Hematopoietic multipotent progenitor cell treated with erythropoietin and hydrocortisone succinate and interleukin-3 and kit ligand, for 8 days (in vitro differentiated cells): ENCODE results near the gene CACNA2D2.

Source experiments
- DNase-seq: peaks from one replicate; pipeline ENCODE4 v3.0.0-alpha.2; 2015

CACNA2D2 gene

DNA sequence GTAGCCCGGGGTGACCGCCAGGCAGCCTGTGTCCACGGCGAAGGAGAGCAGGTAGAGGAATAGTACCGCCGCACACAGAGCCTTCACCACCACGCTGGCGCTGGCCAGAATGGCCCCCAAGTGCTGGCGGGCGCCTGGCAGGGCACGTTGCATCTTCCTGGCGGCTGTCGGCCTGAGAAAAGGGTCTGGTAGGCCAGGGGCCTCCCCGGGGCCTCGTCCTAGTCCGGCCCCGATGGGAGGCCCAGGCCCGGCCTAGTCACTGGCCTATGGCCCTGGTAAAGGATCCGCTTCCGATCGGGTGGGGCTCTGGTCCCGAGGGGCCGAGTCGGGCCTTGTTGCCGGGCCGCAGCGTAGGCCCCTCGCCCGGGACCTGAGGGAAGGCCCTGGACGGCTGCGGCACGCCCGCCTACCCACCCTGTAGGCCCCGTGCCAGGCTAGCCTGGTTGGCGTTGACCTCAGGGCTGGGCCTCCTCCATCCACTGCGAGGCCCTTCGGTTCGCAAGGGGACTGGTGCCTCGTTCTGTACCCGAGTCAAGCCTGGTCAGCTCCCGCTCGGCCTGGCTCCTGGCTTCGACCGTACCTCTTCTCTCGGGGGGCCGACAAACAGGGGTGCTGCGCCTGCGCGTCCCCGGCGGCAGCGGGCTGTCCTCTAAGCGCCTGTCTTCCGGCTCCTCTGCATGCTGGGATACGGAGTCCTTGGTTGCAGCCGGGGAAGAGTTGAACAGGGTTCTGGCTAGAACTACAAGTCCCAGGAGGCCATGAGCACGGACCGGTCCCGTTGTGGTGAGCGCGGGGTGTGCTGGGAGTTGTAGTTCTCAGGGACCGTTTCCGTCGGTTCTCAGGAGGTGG is 144.3 kb downstream of the CACNA2D2 start, which contains the start of gene TMEM115:
Gene TMEM115 (minus strand): TSS at position 611 of the 849 bp plus-strand sequence. CDS start 458 bp downstream, at position 153.
- peak; percentile 99 for DNase-seq

DNA sequence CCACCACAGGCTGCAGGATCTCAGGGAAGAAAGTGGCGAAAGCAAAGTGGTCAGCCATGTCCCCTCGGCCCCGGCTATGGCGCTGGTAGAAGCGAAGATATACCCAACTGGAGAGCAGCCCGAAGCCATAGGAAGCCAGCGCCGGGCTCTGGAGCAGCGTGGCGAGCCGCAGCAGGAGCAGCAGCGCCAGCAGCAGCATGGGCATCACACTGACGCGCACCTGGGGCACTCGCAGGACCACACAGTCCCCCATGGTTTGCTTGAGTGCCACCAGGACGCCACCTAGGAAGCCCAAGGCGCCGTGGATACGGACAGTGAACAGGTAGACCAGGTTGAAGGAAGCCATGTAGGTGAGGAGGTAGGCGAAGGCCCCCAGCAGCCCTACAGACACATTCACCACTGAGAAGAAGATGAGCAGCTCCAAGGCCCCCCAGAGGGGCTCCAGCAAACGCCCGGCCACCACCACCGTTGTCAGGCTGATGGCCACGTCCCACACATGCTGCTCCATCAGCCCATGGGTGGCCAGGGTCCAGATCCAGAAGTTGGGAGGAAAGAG is 145.0 kb downstream of the CACNA2D2 start:
- DNase-seq: no peak

DNA sequence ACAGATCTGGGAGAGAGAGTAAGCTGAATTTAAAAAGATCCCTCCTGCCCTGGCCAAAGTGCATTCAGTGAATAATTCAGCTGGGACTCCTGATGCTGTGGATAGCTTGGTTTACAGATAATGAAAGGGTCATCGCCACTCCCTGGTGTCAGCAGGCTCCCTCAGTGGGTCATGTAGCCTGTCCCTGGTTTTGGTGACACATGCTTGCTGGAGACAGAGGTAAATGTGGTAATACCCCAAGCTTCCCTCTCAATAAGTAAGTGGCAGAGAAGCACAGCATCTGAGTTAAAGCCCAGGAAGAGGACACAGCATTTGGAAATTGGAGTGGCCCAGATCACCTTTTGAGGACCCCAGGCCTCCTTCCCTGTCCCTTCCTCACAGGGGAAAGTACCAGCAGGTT is 146.0 kb downstream of the CACNA2D2 start:
- no peak for DNase-seq

DNA sequence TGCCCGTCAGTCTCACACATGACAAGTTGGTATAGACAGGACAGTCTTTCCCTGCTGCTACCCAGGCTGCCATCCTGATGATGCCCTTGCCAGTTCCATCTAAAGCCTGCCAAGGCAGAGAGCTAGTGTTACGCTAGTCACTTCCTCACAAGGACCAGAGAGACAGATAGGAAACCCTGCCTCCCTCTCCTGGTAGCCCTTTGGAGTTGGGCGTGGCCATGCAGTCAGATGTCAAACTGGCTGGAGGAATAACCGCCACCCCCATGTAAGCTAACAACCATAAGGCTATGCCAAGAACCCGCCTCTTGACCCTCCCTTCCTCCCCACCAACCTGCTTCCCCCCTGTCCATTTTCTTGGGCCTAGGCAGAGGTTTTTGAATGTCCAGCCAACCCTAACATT is 146.9 kb downstream of the CACNA2D2 start:
- DNase-seq: peak; percentile 88

DNA sequence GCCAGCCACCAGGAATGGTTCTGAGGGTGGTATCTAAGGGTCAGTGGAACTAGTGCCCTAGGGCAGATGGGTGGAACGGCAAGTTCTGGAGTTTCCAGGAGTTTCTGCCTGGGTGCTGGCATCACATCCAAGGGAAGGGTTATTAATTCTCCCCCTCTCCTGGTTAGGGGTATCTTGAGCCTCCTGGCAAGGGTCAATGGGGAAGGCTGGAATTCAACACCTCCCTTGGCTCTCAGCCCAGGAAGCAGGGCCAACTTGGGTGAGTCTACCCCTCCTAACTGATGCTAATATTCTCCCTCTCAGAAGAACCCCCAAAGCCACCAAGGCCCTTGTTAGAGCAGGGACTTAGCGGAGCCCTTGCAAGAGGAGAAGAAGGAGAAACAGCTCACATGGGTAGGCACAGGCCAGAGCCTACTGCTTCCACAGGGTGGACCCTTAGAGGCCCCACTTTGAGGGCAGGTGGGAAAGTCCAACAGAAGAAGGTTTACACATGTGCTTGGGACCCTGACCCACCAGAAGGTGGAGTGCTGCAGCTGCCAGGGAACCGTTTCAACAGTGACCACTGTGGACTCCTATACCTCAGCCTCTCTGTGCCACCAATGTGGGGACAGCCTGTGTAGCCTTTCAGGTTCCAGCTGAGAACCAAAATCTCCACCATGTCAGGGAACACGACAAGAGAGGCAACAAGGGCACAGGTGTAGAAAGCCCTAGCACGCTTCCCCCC is 147.4 kb downstream of the CACNA2D2 start:
- no peak for DNase-seq

DNA sequence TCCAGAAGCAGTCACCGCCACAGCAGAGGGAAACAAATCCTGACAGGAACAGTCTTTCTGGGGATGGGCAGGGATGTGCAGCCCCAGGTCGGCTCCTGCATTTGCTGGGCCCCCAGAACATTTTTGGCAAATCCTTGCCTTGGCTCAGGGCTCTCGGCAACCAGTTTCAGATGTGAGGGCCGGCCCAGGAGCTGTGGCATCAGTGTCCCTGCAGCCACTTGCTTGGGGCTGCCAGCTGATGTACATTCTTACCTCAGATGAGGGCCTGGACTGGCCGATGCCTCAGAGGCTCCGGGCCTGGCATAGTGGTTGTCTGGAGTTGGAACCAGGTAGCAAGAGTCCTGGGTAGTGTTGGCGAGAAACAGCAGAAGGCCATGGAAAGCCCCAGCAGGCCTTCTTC is 148.6 kb downstream of the CACNA2D2 start:
- no peak for DNase-seq

DNA sequence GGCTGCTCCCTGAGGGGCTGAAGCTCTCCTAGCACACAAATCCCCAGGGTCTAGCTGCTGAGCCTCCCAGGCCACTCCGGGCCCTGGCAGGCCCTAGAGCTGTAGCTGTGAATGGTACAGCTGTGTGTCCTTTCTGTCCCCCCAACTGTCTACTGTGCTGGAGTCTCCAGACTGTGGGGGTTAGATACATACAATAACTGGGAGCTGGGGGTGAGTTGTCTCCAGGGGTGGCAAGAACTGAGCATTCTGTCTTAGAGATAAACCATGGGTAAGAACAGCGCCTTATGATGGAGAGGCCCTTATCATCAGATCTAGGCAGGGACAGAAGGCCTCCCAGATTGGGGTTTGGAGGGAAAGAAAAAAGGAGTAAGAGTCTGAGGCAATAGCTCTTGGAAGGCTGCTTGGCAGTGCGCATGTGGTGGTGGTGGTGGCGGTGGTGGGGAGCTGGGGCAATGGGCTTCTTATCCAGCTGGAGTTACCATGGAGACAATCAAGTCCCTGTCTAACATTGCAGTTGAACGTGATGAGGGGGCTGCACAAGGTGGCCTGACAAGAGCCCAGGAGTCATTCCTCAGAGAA is 149.2 kb downstream of the CACNA2D2 start:
- DNase-seq: peak; percentile 84

DNA sequence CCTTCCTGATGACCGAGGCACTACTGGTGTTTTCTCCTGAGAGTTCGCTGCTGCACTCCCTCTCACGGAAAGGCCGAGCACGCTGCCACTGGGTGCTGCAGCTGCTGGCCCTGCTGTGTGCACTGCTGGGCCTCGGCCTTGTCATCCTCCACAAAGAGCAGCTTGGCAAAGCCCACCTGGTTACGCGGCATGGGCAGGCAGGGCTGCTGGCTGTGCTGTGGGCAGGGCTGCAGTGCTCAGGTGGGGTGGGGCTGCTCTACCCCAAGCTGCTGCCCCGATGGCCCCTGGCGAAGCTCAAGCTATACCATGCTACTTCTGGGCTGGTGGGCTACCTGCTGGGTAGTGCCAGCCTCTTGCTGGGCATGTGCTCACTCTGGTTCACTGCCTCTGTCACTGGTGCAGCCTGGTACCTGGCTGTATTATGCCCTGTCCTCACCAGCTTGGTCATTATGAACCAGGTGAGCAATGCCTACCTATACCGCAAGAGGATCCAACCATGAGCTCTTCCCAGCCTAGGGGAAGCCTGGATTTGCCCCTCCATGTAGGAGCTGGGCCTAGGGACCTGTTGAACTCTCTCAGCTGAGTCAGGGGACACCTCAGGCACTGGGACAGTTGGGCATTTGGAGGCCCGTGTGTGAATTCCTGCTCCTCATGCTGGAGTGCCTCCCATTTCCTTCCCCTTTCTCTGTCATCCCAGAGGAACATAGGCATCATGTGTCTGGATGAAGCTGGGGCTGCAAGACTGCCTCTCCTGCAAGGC is 150.0 kb downstream of the CACNA2D2 start:
- no peak for DNase-seq

DNA sequence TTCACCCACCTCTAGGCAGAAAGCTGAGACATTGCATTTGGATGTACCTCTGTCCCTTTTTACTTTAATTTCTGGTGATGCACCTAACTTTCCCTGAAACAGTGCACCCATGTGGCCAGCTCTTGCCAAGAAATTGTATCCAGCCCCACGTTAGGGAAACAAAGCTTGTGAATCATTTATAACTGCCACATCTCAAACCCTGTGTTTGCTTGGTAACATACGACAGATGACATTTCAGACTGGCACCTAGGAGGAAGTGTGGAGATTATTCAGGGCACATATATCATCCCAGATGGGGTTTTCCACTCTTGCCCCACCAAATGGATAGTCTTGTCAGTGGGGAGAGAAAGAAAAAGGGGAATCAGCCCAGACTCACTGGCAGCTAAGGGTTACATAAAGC is 150.7 kb downstream of the CACNA2D2 start:
- peak; percentile 69 for DNase-seq

DNA sequence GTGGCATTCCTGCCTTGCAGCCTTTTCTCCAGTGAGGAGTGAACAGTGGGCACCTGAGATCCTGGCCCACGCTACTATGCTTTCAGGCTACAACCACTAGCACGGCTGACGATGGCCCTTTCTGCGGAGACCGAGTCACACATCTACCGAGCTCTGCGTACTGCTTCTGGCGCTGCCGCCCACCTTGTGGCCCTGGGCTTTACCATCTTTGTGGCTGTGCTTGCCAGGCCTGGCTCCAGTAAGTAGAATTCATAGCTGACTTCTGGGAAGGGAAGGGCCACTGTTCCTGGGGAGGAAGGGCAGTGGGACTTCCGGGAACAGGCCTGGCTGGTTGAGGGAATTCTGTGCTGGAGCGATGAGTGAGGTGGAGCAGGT is 152.1 kb downstream of the CACNA2D2 start:
- DNase-seq: no peak

DNA sequence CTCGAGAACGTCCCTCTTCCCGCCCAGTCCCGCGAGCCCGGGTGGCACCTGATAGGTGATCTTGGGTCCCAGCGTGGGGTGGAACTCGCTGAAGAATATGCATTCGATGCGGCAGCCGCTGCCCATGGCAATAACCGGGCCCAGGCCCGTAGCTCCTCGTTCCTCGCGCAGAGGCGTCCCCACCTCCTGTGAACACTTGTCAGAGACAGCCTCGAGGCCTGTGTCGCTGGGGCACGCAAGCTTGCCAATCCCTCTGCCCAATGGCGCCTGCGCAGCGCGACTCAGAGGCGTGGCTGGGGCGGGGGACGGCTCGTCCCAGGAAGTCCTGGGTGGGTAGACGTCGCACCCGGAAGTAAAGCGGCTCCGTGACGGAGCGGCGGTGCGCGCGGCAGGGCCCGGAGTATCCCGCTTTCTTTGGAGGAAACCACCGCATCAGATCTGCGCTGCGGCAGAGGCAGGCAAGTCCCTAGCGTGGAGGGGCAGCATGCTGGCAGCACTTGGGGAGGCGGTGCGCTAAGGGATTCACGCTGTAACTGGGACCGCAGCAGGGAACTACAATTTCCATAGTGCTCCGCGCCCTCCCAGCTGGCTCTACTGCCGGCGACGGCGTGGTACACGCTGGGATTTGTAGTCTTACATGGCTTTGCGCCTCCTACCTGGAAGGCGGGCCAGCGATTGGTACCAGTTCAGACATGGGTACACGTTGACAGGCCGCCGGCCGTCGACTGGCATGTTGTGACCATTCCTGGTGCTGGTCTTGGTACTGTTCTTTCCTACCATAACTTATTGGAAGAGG is 152.7 kb downstream of the CACNA2D2 start, which contains the start of the genes CYB561D2 and NPRL2:
Gene CYB561D2 (plus strand): TSS at position 336 of the 796 bp plus-strand sequence. CDS start 572 bp downstream, outside the sequence.
Gene NPRL2 (minus strand): TSS at position 249 of the 796 bp plus-strand sequence. CDS start 123 bp downstream, at position 126.
- peak; percentile 97 for DNase-seq

DNA sequence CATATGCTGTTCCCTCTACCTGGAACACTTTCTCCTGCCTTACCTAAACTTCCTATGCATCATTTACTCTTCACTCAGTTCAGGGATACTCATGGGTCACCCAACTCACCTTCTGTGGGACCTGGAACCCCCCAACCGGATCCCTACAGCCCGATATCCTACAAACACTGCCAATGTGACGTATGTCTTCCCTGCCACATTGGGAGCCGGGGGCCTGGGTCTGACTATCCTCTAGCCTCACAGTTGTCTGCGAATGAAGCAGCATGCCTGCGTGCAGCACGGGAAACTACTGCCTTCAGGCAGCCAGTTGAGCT is 153.3 kb downstream of the CACNA2D2 start:
- no peak for DNase-seq

DNA sequence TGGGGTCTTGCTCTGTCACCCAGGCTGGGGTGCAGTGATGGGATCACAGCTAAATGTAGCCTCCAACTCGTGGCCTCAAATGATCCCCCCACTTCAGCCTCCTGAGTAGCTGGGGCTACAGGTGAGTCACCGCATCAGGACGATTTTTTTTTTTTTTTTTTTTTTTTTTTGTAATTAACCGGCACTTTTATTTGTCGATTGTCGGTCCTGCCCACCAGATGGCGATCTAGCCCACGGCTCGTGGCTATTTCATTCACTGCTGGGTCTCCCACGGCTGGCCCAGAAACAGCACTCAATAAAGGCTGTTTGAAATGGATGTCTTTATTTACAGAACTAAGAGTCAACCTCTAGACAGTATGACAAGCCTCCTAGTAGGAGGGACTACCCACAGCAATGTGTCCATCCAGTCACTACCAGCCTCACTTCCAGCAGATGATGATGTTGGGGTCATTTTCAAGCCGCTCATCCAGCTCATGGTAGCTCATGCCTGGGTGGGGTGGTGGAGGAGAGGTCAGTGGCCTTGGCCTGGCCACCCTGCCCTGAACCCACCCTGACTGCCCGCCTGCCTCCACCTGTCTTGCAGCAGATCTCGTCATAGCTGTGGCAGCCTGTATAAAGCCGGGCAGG is 156.1 kb downstream of the CACNA2D2 start:
- peak; percentile 86 for DNase-seq

DNA sequence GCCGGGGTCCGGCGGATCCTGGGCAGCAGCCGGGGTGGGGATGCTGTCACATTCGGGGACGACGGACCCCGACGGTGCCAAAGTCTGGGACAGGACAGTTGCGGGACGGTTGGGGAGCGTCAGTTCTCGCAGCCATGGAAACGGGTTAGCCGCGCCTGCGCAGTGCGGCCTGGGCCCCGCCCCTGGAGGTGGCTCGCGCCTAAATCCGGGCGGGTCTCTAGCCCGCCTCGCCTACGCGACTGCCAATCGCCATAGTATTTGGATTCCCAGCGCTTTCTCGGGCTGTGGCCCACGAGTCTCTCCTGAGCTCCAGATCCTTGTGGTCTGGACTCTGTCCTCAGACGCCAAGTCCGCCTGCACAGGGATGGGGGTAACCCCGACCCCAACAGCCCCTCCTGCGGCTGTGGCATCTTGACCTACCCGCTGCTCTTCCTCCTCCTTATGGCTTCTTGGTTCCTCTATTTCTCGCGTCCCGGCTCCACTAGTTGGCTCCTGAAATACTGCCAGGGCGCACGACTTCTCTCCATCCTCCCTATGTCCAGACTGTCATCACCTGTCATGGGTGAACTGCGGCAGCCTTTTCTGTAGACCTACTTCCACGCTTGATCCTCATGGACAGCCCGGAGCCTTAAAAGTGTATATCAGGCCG is 157.7 kb downstream of the CACNA2D2 start, which contains the start of gene ZMYND10:
Gene ZMYND10 (minus strand): TSS at position 147 of the 649 bp plus-strand sequence. CDS start 153 bp downstream, outside the sequence.
- DNase-seq: peak; percentile 84

DNA sequence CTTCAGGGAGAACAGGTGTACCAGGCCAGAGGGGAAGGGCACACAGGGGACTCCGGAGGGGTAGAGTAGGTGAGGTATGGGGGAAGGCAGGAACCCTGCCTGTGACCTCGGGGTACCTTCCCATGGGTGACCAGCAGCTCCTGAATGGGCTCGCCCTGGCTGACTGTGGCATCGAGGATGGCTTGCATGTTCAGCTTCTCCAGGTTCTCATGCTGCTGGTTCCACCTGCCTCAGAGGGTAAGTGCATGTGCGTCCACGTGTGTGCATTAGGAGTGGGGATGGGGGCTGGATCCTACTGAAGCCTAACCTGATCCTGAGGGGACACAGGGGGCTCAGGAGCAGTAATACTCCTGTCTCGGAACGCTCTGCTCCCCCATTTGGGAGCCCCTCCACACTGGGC is 158.4 kb downstream of the CACNA2D2 start:
- DNase-seq: no peak

DNA sequence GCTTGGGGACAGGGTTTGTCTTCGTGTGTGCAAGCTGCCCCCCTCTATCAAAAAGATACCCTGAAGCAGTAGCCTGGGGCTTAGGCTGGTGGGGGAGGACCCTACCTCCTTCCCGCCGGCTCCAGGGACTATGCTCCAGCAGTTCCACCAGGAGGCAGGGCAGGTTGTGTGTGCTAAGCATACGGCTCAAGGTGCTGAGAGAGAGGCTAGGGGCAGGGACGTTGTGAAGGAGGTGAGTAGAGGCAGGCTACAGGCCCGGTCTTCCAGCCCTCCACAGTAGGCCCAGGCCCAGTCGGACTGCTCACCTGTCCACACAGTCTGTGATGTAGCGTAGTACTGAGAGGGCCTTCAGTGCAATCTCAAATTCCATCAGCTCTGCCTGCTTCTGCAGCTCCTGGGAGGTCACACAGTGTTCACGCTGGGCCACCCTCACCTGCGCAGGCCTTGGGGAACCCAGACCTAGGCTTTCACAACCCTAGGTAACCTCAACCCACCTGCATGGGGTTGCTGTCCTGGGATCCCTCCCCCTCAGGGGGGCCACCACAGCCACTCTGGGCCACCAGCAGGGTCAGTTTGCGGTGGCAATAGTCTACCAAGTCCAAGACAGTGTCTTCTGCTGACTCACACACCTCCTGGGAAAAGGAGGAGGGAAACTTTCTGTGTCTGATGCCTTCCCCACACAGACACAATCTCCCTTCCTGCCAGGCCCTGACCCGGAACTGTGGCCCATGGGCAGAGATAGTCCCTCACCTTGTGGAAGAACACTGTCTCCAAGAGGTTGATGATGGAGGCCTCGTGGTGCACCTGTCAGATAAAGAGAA is 160.4 kb downstream of the CACNA2D2 start:
- no peak for DNase-seq

DNA sequence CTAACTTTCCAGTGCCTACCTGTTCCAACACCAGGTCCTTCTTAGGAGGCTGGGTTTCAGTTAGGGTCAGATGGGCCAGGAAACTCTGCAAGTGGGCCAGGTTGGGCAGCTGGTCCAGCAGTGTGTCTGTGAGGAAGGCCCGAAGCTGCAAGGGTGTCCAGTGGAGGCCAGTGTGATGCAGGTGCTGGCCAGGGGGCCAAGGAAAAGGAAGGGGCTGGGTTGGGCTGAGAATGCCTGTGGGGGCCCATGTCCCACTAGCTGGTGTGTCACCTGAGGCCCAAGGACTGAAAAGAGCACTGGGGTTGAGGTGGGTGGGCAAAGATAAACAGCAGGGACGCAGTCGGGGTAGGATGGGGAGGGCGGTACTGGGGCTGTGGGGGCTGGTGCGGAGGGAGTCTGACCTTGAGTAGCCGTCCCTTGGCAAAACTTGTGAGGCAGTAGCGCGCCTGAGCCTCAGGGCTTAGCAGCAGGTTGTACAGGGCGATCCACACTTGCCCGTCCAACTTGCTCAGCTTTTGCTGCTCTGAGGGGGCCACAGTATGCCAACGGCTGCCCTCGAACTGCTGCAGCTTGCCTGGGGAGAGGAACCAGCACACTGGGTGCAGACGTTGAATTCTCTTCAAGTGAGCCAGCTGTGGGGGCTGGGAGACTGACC is 161.3 kb downstream of the CACNA2D2 start:
- no peak for DNase-seq

DNA sequence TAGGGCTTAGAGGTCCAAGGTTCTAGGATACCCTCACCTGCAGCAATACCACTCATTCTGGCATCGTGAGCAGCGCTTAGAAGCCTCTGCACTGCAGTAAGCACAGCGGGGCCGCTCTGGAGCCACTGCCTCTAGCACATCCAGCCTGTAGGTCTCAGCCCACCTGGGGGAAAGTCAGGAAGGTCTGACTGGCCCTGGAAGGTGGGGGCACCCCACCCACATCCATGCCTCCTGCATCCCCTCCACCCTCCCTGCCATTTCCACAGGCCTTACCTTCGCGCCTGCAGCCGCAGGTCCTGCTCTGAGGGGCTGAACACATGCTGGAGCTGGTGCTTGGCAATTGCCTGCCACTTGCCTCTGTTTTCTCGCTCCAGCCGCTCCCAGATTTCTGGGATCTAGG is 161.9 kb downstream of the CACNA2D2 start:
- DNase-seq: no peak
